Duodenal mucosa (tissue), 2 donors: ENCODE results near the gene MSANTD3.
A peak's percentile ranks its signal among the peaks of the same experiment; 100 is the strongest.
"Not testable (repeated sequence)": the region's sequence is repeated elsewhere in the genome, so short reads cannot be mapped to it uniquely, and the experiment has no call there.

Source experiments
- H3K27ac ChIP-seq: one replicate; pipeline ENCODE4 v1.7.0; 2013; ENCODE audit warnings: low read depth, low read length
- H3K27me3 ChIP-seq, 2 donors: one replicate each; pipeline ENCODE4 v1.7.0; 2013; ENCODE audit warnings: low read length in 2 of 2, control low read depth in 1 of 2; ENCODE audit not compliant: insufficient read depth in 2 of 2, control insufficient read depth in 1 of 2
- H3K36me3 ChIP-seq, 2 donors: one replicate each; pipeline ENCODE4 v1.7.0; 2013; ENCODE audit warnings: low read length in 2 of 2, control low read depth in 1 of 2; ENCODE audit not compliant: insufficient read depth in 2 of 2, control insufficient read depth in 1 of 2
- H3K4me1 ChIP-seq, 2 donors: one replicate each; pipeline ENCODE4 v1.7.0; 2013; ENCODE audit warnings: low read length in 2 of 2, control low read depth in 1 of 2; ENCODE audit not compliant: insufficient read depth in 2 of 2, control insufficient read depth in 1 of 2
- H3K4me3 ChIP-seq, 2 donors: one replicate each; pipeline ENCODE4 v1.7.0; 2013; ENCODE audit warnings: low read length in 2 of 2, low read depth in 1 of 2
- H3K9ac ChIP-seq, 2 donors: one replicate each; pipeline ENCODE4 v1.7.0; 2013; ENCODE audit warnings: low read length in 2 of 2, low read depth in 1 of 2
- H3K9me3 ChIP-seq, 2 donors: one replicate each; pipeline ENCODE4 v1.7.0; 2013; ENCODE audit warnings: low read length in 2 of 2, control low read depth in 1 of 2; ENCODE audit not compliant: control insufficient read depth in 1 of 2

MSANTD3 gene

GRCh38 chr9:100408546-100409175 is 18.3 kb upstream of the MSANTD3 start:
- H3K27me3 ChIP-seq: peaks cover 0 to 3% of the 10 kb centered on the region in 2 donors
- H3K36me3 ChIP-seq: no peaks in the 10 kb centered on the region
- no peaks in the 10 kb centered on the region for H3K9me3 ChIP-seq
- peaks cover 5 to 10% of the 10 kb centered on the region in 2 donors for H3K4me1 ChIP-seq
- H3K27ac ChIP-seq: no peak overlapping the region
- H3K9ac ChIP-seq: no peak overlapping the region
- no peak overlapping the region for H3K4me3 ChIP-seq

- Histone ChIP-seq H3K36me3 (no peaks in the 10 kb centered on the region), H3K27me3 (peaks cover 0 to 3% of the 10 kb centered on the region in 2 donors), H3K9me3 (no peaks in the 10 kb centered on the region), H3K9ac (no peak overlapping the region), H3K4me3 (no peak overlapping the region), H3K27ac (no peak overlapping the region), H3K4me1 (peaks cover 5 to 10% of the 10 kb centered on the region in 2 donors)
These were observed 17.8 kb upstream of the MSANTD3 start for GRCh38 chr9:100409176-100409556.

- Histone ChIP-seq H3K9me3 (no peaks in the 10 kb centered on the region), H3K9ac (peak overlapping the region in 1 of 2 donors; percentile 70), H3K27ac (no peak overlapping the region), H3K4me1 (peaks cover 5 to 10% of the 10 kb centered on the region in 2 donors), H3K4me3 (peak overlapping the region; percentile 84 to 87), H3K36me3 (no peaks in the 10 kb centered on the region), H3K27me3 (peaks cover 0 to 3% of the 10 kb centered on the region in 2 donors)
These were observed 15.3 kb upstream of the MSANTD3 start for GRCh38 chr9:100411472-100412283.

- H3K9ac ChIP-seq: no peak overlapping the region
- H3K27ac ChIP-seq: no peak overlapping the region
- no peaks in the 10 kb centered on the region for H3K9me3 ChIP-seq
- peaks cover 5 to 10% of the 10 kb centered on the region in 2 donors for H3K4me1 ChIP-seq
- peaks cover 0 to 6% of the 10 kb centered on the region in 2 donors for H3K27me3 ChIP-seq
- no peaks in the 10 kb centered on the region for H3K36me3 ChIP-seq
- no peak overlapping the region for H3K4me3 ChIP-seq
These were observed 13.0 kb upstream of the MSANTD3 start for GRCh38 chr9:100413839-100414420.

GRCh38 chr9:100417815-100418214 is 9.1 kb upstream of the MSANTD3 start:
- H3K27me3 ChIP-seq: peaks cover 0 to 7% of the 10 kb centered on the region in 2 donors
- H3K9me3 ChIP-seq: no peaks in the 10 kb centered on the region

GRCh38 chr9:100419166-100419565 is 7.8 kb upstream of the MSANTD3 start:
- peaks cover 0 to 7% of the 10 kb centered on the region in 2 donors for H3K27me3 ChIP-seq
- H3K9me3 ChIP-seq: no peaks in the 10 kb centered on the region
- H3K27ac ChIP-seq: no peak overlapping the region
- no peak overlapping the region for H3K9ac ChIP-seq
- no peak overlapping the region for H3K4me3 ChIP-seq
- H3K36me3 ChIP-seq: no peaks in the 10 kb centered on the region
- H3K4me1 ChIP-seq: no peaks in the 10 kb centered on the region

More at GRCh38 chr9:100417815-100418214, 9.1 kb upstream of the MSANTD3 start:
- H3K4me1 ChIP-seq: no peaks in the 10 kb centered on the region
- no peak overlapping the region for H3K27ac ChIP-seq
- H3K9ac ChIP-seq: no peak overlapping the region
- H3K36me3 ChIP-seq: no peaks in the 10 kb centered on the region
- H3K4me3 ChIP-seq: no peak overlapping the region

- not testable (repeated sequence) for H3K9me3 ChIP-seq, H3K9ac ChIP-seq, H3K4me3 ChIP-seq, H3K36me3 ChIP-seq, H3K4me1 ChIP-seq, H3K27me3 ChIP-seq, H3K27ac ChIP-seq
These were observed 5.8 kb upstream of the MSANTD3 start for GRCh38 chr9:100421116-100421515.

- Histone ChIP-seq H3K36me3 (no peaks in the 10 kb centered on the region), H3K4me1 (peaks cover 11 to 16% of the 10 kb centered on the region in 2 donors), H3K9me3 (no peaks in the 10 kb centered on the region), H3K9ac (no peak overlapping the region), H3K27ac (no peak overlapping the region), H3K27me3 (no peaks in the 10 kb centered on the region), H3K4me3 (no peak overlapping the region)
These were observed 1.2 kb upstream of the MSANTD3 start for GRCh38 chr9:100425758-100426157.

GRCh38 chr9:100426189-100426529 is 784 bp upstream of the MSANTD3 start:
- peak overlapping the region; percentile 85 to 87 for H3K4me3 ChIP-seq
- H3K9me3 ChIP-seq: no peaks in the 10 kb centered on the region
- H3K27ac ChIP-seq: no peak overlapping the region
- H3K27me3 ChIP-seq: no peaks in the 10 kb centered on the region
- H3K4me1 ChIP-seq: peaks cover 11 to 16% of the 10 kb centered on the region in 2 donors
- peak overlapping the region; percentile 40 to 76 for H3K9ac ChIP-seq
- no peaks in the 10 kb centered on the region for H3K36me3 ChIP-seq
